HPDE6-E6E7 (cell line): ENCODE measurements around the gene ZBBX.

Experiments used
- DNase-seq: peaks from one replicate; pipeline ENCODE4 v3.0.0; 2011; ENCODE audit warnings: missing footprints; ENCODE audit errors: extremely low spot score

The ZBBX gene

GRCh38 chr3:167318306-167318705, 61.8 kb downstream of the ZBBX start:
- DNase-seq: no peak

GRCh38 chr3:167306319-167306718, 73.8 kb downstream of the ZBBX start:
- DNase-seq: no peak

GRCh38 chr3:167305340-167305890, 74.7 kb downstream of the ZBBX start:
- DNase-seq: no peak

- DNase-seq: no peak
Observed at GRCh38 chr3:167304077-167304476, 76.0 kb downstream of the ZBBX start.

- DNase-seq: no peak
Observed at GRCh38 chr3:167302678-167303077, 77.4 kb downstream of the ZBBX start.

- no peak for DNase-seq
Observed at GRCh38 chr3:167300207-167300606, 79.9 kb downstream of the ZBBX start.

GRCh38 chr3:167289435-167289834, 90.7 kb downstream of the ZBBX start:
- no peak for DNase-seq

GRCh38 chr3:167288737-167289136, 91.4 kb downstream of the ZBBX start:
- DNase-seq: no peak

- DNase-seq: no peak
Observed at GRCh38 chr3:167287308-167287707, 92.8 kb downstream of the ZBBX start.

GRCh38 chr3:167274141-167274874, 105.8 kb downstream of the ZBBX start:
- DNase-seq: no peak

GRCh38 chr3:167253037-167253436, 127.1 kb downstream of the ZBBX start:
- DNase-seq: no peak

GRCh38 chr3:167251678-167252077, 128.4 kb downstream of the ZBBX start:
- no peak for DNase-seq

- no peak for DNase-seq
Observed at GRCh38 chr3:167246252-167246651, 133.8 kb downstream of the ZBBX start.

- no peak for DNase-seq
Observed at GRCh38 chr3:167241048-167241845, 138.8 kb downstream of the ZBBX start.

GRCh38 chr3:167228135-167228534, 152.0 kb downstream of the ZBBX start:
- DNase-seq: peak; percentile 4

GRCh38 chr3:167225821-167226220, 154.3 kb downstream of the ZBBX start:
- no peak for DNase-seq

GRCh38 chr3:167209011-167209410, 171.1 kb downstream of the ZBBX start:
- DNase-seq: no peak

GRCh38 chr3:167203062-167203461, 177.0 kb downstream of the ZBBX start:
- no peak for DNase-seq

GRCh38 chr3:167198949-167199600, 181.0 kb downstream of the ZBBX start:
- no peak for DNase-seq
